PC-3 (cell line): ENCODE measurements around the gene SLC5A10.
"Not testable (repeated sequence)": the region's sequence is repeated elsewhere in the genome, so short reads cannot be mapped to it uniquely, and the experiment has no call there.

Experiments
- CTCF ChIP-seq: fragments of 300-600 bp; sonication (generic); conservative IDR thresholded peaks from 2 replicates; pipeline ENCODE4 v1.5.1; 2017; ENCODE audit warnings: antibody characterized with exemption, low read depth, mild to moderate bottlenecking, low read length
- EZH2 ChIP-seq: fragments of 300-600 bp; sonication (generic); IDR thresholded peaks from one replicate; pipeline ENCODE4 v1.6.1; 2017; ENCODE audit warnings: antibody characterized with exemption, mild to moderate bottlenecking, low read length; ENCODE audit not compliant: unreplicated experiment

GRCh38 chr17:18922596-18922995, 29.4 kb upstream of the SLC5A10 start:
- not testable (repeated sequence) for TF ChIP-seq CTCF, EZH2
